GM12874 (cell line): ENCODE measurements around the gene FARP1.

ENCODE experiments used
- CTCF ChIP-seq: IDR thresholded peaks from 2 replicates; pipeline ENCODE4 v1.5.1; 2011; ENCODE audit warnings: low read depth, mild to moderate bottlenecking, control low read depth, low read length, moderate library complexity; ENCODE audit not compliant: insufficient read depth

FARP1 gene

GRCh38 chr13:98275681-98276171 lies 132.8 kb downstream of the FARP1 start:
- no peak for TF ChIP-seq CTCF

- no peak for TF ChIP-seq CTCF
These were observed 133.6 kb downstream of the FARP1 start for GRCh38 chr13:98276486-98276885.

GRCh38 chr13:98278068-98278724 lies 135.3 kb downstream of the FARP1 start:
- TF ChIP-seq CTCF: no peak

- TF ChIP-seq CTCF: no peak
These were observed 136.7 kb downstream of the FARP1 start for GRCh38 chr13:98279473-98280175.

- no peak for TF ChIP-seq CTCF
These were observed 137.2 kb downstream of the FARP1 start for GRCh38 chr13:98280176-98280510.

GRCh38 chr13:98284679-98285078 lies 141.8 kb downstream of the FARP1 start:
- no peak for TF ChIP-seq CTCF

GRCh38 chr13:98285317-98285716 lies 142.4 kb downstream of the FARP1 start:
- TF ChIP-seq CTCF: no peak
